GM19025 (cell line): ENCODE results near the gene SSBP4.

Experiments
- ATAC-seq: cut with Tn5 transposase; IDR thresholded peaks from one replicate; pipeline ENCODE4 v1.9.1; 2021; ENCODE audit warnings: mild to moderate bottlenecking, low read depth, moderate library complexity; ENCODE audit not compliant: unreplicated experiment

The SSBP4 gene

DNA sequence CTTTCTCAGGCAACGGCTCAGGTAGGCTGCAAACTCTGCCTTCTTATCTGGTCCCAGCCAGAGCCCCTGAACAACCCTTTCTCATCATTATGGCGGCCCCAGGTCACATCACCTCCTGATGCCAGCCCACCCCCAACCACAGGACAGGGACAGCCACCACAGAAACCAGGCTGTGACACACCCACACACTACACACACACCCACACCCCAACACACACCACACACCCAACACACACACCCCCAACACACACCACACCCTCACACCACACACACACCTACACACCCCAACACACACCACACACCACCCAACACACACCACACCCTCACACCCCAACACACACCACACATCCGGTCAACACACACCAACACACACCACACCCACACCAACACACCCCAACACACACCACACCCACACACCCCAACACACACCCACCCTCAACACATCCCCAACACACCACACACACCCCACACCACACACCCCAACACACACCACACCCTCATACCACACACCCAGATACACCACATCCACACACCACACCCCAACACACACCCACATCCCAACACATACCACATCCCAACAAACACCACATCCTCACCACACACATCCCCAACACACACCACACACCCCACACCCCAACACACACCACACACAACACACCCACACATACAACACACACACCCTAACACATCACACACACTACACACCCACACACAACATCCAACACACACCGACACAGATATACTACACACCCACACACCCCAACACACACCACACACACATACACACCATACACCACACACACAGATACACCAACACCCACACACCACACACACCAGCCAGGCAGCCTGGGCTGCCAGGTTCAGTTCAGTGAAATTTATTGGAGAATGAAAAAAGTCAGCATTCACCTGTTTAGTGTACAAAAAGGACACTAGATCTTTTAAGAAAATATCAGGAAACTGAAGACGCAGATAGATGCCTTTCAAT lies 22.9 kb downstream of the SSBP4 start:
- ATAC-seq = no peak

DNA sequence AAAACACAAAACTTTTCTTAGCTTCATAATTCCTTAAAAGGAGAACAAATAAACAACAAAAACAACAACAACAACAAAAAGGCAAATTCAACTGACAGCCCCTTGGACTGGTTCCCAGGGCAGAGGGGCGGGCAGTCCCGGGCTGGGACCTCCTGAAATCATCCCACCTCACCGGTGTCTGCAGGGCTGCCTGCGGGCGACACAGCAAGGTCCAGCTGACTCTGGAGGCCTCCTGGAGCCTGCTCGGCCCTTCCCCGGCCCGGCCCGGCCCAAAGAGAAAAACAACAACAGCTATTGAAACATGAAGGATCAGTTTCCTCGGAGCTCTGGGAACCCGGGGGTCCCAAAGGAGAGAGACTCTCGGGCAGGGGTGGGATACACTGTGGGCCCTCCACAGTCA lies 23.7 kb downstream of the SSBP4 start:
- ATAC-seq = no peak

DNA sequence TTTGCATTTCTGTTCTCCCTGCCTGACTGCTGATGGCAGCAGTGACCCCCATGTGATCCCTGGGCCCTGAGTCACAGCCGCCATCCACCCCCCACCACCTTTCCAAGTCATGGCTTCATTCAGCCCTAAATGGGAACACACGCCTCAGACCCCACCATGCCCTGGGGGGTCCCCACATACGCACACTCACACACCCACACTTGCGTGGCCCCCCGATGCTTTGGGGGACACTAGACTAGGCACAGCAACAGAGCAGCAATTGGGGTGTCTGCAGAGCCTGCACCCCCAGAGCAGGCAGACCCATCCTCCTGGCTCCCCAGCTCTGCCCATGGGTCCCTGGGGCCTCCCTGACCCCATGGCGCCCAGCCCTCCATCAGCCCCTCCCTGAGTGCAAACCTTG lies 24.2 kb downstream of the SSBP4 start:
- no peak for ATAC-seq

DNA sequence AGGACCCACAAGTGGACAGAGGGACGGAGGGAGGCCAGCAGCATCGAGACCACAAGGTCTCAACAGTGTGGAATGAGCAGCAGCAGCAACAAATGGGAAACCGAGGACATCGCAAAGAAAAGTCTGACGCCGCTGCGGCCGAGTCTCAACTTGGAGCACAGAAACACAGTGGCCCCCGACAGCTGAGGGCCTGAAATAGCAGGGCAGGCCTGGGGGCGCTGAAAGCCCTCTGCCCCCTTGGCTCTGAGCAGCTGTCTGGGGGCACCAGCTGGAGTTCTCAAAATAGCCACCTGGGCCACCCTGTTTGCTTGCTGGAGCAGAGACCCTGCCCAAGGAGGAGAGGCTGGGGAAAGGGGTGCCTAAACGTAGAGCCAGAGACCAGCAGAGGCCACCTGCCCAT lies 24.6 kb downstream of the SSBP4 start:
- no peak for ATAC-seq

GRCh38 chr19:18444513-18444912 lies 25.3 kb downstream of the SSBP4 start:
- ATAC-seq = no peak

DNA sequence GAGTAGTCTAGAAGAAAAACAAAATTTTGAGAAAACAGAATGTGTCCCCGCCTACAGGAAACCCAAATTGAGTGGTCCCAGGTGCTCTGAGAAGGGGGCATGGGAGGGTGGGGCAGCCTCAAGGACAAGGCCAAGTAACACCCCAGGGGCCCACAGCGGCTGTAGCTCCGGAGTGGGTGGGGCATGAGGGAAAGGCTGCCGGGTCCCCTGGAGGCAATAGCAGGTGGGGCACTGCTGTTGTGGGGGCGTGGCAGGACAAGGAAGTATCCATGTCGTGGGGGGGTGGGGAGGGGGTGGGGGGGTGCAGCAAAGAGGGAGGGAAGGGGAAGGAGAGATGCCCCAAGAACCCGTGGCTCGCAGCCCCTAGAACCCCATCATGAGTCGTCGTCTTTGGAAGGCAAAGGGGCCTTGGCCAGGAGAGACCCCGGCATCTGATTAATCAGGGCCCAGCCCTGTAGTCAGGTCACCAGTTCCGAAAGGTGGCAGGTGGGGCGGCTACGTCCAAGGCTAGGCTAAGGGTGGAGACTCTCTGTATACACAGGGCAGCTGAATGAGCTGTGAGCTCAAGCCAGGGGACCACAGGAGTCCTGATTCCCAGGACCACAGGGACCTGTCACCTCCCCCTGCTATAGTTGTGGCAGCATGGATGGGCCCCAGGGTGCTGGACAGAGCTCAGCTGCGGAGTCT lies 26.2 kb downstream of the SSBP4 start:
- ATAC-seq = no peak

GRCh38 chr19:18446145-18446810 lies 27.1 kb downstream of the SSBP4 start:
- ATAC-seq = no peak

GRCh38 chr19:18446811-18447359 lies 27.7 kb downstream of the SSBP4 start:
- ATAC-seq = no peak

DNA sequence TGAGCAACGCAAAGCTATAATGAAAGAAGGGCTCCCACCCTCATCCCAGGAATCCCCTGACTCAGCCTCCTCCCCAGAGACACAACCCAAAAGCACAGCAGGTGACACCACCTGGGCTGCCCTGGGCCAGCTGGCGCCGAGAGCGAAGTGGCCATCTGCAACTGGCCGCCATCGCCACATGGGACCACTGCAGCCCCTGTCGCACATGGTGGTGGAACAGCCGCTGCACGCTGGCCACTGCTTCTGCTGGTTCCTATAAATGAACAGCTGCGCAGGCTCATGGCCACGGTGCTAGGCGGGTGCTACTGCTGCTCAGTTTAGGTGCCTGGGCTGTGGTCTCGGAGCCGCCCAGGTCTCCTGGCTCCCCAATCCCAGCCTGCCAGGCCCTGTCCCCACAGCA lies 30.4 kb downstream of the SSBP4 start:
- no peak for ATAC-seq

DNA sequence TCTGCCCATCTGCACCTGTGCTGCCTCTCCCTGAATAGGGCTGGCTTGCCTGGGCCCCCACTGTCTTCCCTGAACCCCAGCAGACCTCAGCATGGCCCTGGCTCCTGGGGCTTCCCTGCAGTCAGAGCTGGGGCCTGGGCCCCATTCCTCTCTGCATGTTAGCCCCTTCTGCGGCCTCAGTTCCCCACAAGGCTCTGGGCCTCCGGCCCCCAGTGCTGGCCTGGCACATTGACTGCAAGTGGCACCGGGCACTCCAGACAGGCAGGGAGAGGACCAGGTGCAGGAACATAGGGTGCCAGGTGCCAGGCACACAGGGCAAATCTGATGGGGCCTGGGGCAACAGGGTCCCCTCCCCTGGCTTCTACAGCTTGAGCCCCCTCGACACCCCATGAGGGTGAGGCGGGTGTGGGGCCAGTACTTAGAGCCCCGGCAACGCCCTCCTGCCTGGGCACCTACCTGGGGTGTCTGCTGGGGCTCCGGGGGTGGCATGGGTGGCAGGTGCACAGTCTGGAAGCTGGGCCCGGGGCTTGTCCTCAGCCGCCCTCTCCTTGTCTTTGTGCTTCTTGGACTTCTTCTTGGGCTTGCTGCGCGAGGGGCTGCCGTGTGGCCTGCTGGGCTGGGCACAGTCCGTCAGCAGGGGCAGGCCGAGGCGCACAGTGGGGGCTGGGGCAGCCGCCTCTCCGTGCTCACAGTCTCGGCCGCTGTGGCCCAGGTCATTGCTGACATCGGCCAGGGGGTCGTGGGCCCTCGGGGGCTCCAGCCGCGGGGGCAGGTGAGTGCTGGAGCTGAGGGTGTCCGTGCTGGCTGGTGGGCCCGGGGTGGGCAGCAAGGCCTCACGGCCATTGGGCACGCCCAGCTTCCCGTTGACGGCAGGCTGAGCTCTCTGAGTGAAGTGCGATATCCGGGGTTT lies 31.1 kb downstream of the SSBP4 start:
- no peak for ATAC-seq

DNA sequence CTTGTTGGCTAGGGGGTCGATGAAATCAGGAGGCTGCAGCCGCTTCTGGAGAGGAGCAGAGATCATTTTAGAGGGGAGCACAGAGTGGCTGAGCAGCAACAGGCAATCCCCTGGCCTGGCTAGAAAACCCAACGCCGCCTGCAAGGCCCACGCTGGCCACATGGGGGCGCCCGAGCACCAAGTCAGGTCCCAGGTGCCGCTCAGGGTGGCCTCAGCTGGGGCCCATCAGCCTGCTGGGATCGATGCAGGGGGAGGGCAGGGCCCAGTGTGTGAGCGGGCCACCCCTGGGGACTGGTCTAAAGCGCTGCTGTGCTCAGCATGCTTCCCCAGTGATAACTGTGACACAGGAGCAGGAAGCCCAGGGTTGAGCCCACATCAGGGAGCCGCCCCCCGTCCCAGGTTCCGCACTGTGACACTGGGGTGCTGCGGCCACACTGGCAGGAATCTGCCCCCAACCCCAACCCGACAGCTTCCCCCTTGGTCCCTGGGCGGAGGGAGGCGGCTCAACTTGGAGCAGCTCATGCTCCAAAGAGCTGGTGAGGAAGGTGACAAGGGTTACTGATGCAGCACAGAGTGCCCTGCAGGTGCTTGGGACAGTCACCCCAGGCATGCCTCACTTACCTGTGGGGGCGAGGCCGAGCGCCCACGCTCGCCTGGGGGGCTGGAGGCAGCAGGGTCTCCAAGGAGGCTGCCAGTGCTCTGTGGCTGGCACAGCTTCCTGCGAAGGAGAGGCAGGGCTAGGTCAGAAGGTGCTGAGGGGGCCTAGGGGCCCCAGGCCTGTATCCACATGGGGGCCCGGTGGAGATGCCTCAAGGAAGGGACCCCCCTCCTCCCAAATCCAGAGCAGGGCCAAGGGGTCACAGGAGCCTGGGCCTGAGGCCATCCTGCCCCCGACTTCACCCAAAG lies 32.0 kb downstream of the SSBP4 start:
- ATAC-seq = no peak

DNA sequence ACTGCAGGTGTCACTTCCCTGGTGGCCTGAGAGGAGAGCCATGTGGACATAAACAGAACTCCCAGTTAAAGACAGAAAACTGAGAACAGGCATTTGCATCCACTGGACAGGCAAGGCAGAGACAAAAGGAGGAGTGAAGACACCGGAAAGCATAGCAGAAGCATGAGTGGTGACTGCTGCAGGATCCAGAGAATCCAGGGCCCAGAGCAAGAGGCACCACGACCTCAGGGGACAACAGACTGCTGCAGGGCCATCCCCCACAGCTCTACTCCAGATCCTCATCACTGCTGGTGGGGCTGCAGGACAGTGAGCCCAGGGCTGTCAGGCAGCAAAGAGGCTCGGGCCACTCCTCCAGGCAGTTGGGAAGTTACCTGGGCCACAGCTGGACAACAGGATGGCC lies 33.2 kb downstream of the SSBP4 start:
- ATAC-seq = no peak

- ATAC-seq = no peak
Measured at GRCh38 chr19:18453269-18454024, 34.2 kb downstream of the SSBP4 start.

DNA sequence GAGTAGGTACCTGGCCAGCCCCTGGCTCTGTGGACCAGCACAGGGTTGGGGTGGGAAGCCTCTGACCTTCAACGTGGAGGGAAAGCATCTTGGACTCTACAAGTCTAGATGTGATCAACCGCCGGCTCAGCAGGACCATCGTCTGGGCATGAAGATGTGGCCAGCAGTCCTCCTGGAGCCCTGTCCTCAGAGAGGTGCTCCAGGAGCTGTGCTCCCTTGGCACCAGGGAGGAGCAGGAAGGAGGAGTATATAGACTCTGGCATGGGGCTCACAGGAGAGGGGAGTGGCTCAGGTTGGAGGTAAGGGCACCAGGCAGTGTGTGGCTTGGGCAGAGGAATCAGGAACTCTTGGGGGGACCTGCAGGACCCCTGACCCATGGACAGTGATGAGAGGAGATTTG lies 37.1 kb downstream of the SSBP4 start:
- ATAC-seq = no peak

DNA sequence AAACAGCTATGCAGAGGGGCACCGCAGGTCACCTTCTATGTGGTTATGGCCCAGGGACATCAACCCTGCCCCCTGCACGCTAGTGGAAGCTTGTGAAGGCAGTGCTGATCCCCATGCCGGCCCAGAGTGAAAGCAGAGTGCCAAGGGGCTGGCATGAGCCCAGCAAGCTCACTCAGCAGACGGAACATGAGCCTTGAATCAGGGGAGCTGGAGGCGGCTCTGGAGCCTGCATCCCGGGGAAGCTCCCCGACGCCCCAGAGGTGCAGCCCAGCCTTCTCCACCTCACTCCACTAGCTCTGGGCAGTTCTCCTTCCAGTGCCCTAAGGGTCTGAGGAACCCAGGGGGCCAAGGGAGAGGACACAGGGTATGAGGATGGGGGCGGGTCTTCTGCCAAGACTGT lies 37.8 kb downstream of the SSBP4 start:
- ATAC-seq = no peak

- ATAC-seq = no peak
Measured at GRCh38 chr19:18457483-18458331, 38.5 kb downstream of the SSBP4 start.

DNA sequence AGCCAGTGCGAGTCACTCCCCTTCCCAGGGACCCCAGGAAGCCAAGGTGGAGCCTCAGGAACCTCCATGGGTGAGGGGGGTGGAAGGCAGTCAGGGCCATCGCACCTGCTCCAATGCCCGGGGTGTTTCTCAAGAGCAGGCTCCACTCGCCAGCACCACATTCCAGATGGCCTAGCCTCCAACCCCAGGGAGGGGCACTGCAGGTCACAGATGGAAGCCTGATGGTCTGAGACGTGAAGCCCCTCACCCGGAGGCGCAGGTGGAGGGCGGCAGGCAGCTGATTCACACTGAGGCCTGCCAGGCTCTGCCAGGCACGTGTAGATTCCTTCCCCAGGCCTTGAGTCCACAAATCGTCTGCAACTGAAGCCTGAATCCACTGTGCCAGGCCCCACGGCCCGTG lies 41.7 kb downstream of the SSBP4 start:
- ATAC-seq = no peak
